HepG2 (cell line): ENCODE data around the gene LYPLA2. TPM values are rescaled to one million over a fixed set of nuclear protein-coding genes. Genes with fewer than 3 reads are reported as not detected.

Experiments used
- CREB1 ChIP-seq, 2 experiments: fragments of 450-650 bp in 1 of 2; IDR thresholded peaks; 2 replicates each; pipeline ENCODE4 v1.6.1; 2016 to 2017; ENCODE audit warnings: control low read depth in 1 of 2, mild to moderate bottlenecking in 1 of 2, missing compliant biosample characterization in 1 of 2, missing genetic modification characterization in 1 of 2
- DMAP1 ChIP-seq: IDR thresholded peaks from 2 replicates; pipeline ENCODE4 v1.6.1; 2016
- HNF4A ChIP-seq: sonication (generic); formaldehyde crosslinking; IDR thresholded peaks from 2 replicates; pipeline ENCODE4 v1.4.0; 2020; ENCODE audit warnings: missing genetic modification reagents
- MAZ ChIP-seq, 2 experiments: sonication (generic) in 1 of 2; formaldehyde crosslinking in 1 of 2; IDR thresholded peaks; 2 replicates each; pipeline versions ENCODE4 v1.5.0 to v1.6.1; 2012 to 2020; ENCODE audit warnings: low read depth in 2 of 2, mild to moderate bottlenecking in 2 of 2, borderline replicate concordance in 1 of 2, improper control_type of control experiment in 1 of 2, low read length in 1 of 2, missing genetic modification reagents in 1 of 2, moderate library complexity in 1 of 2
- PAX8 ChIP-seq: sonication (generic); formaldehyde crosslinking; IDR thresholded peaks from 2 replicates; pipeline ENCODE4 v1.8.0; 2022; ENCODE audit warnings: mild to moderate bottlenecking, missing genetic modification reagents, borderline replicate concordance
- PREB ChIP-seq: sonication (generic); formaldehyde crosslinking; IDR thresholded peaks from 2 replicates; pipeline ENCODE4 v1.4.0; 2020; ENCODE audit warnings: missing genetic modification reagents
- RXRA ChIP-seq: sonication (generic); formaldehyde crosslinking; IDR thresholded peaks from 2 replicates; pipeline ENCODE4 v1.5.1; 2020; ENCODE audit warnings: missing genetic modification reagents
- SATB2 ChIP-seq: sonication (generic); formaldehyde crosslinking; IDR thresholded peaks from 2 replicates; pipeline ENCODE4 v1.5.0; 2020; ENCODE audit warnings: missing genetic modification reagents
- TOPORS ChIP-seq: sonication (generic); formaldehyde crosslinking; IDR thresholded peaks from 2 replicates; pipeline ENCODE4 v1.8.0; 2023; ENCODE audit warnings: mild to moderate bottlenecking, missing genetic modification reagents
- ZFYVE20 ChIP-seq: sonication (generic); formaldehyde crosslinking; IDR thresholded peaks from 2 replicates; pipeline ENCODE4 v1.8.0; 2023; ENCODE audit warnings: low read depth, mild to moderate bottlenecking, moderate library complexity, missing genetic modification reagents, borderline replicate concordance
- ZNF12 ChIP-seq: sonication (generic); formaldehyde crosslinking; IDR thresholded peaks from 2 replicates; pipeline ENCODE4 v1.5.0; 2020; ENCODE audit warnings: missing genetic modification reagents
- ZNF350 ChIP-seq: sonication (generic); formaldehyde crosslinking; IDR thresholded peaks from 2 replicates; pipeline ENCODE4 v1.4.0; 2020; ENCODE audit warnings: mild to moderate bottlenecking, low read depth, missing genetic modification reagents, borderline replicate concordance
- ZNF549 ChIP-seq: sonication (generic); formaldehyde crosslinking; IDR thresholded peaks from 2 replicates; pipeline ENCODE4 v1.5.0; 2020; ENCODE audit warnings: missing genetic modification reagents
- ZNF570 ChIP-seq: sonication (generic); formaldehyde crosslinking; IDR thresholded peaks from 2 replicates; pipeline ENCODE4 v1.4.0; 2020; ENCODE audit warnings: mild to moderate bottlenecking, missing genetic modification reagents, borderline replicate concordance
- polyA plus RNA-seq, 8 experiments: library from polyadenylated mRNA; depleted of rRNA in 3 of 8; stranded (reverse) in 7 of 8; unstranded in 1 of 8; fragments of >200 nt; fragmentation: Illumina TruSeq in 4 of 8; extraction: Trizol in 4 of 8; gene quantifications; 2 replicates each; pipeline versions ENCODE4 v1.2.1 to v1.2.3, GENCODE V29; 2011 to 2016; ENCODE audit warnings: low read depth in 4 of 8, missing spikeins in 1 of 8, mixed read lengths in 1 of 8; ENCODE audit not compliant: insufficient read depth in 1 of 8
- total RNA-seq, 5 experiments: library from RNA; depleted of rRNA; stranded (reverse); fragments of >200 nt; fragmentation: Illumina TruSeq; extraction: Trizol; gene quantifications; 2 replicates each; pipeline ENCODE4 v1.2.3, GENCODE V29; 2016; ENCODE audit warnings: low read depth in 1 of 5
- TF ChIP-seq, protein P1 (sequence below): sonication (generic); formaldehyde crosslinking; IDR thresholded peaks from 2 replicates; pipeline ENCODE4 v1.4.0; 2020; ENCODE audit warnings: mild to moderate bottlenecking, missing genetic modification reagents, borderline replicate concordance
- TF ChIP-seq, protein P2 (sequence below): sonication (generic); formaldehyde crosslinking; IDR thresholded peaks from 2 replicates; pipeline ENCODE4 v1.8.0; 2023; ENCODE audit warnings: mild to moderate bottlenecking, missing genetic modification reagents
- TF ChIP-seq, protein P3 (sequence below): IDR thresholded peaks from 2 replicates; pipeline ENCODE4 v1.6.1; 2016; ENCODE audit warnings: mild to moderate bottlenecking, missing biosample characterization, missing genetic modification reagents
- TF ChIP-seq, protein P4 (sequence below): sonication (generic); formaldehyde crosslinking; IDR thresholded peaks from 2 replicates; pipeline ENCODE4 v1.8.1; 2023; ENCODE audit warnings: mild to moderate bottlenecking, inconsistent platforms, moderate library complexity, missing genetic modification reagents, borderline replicate concordance

The LYPLA2 gene
- total and polyA plus RNA-seq, 2 of the 13 experiments (the other 11 are each of a cell fraction or from before 2014, with no cell fraction given) = 72.1 to 73.2 TPM

- TF ChIP-seq, protein P1, sequence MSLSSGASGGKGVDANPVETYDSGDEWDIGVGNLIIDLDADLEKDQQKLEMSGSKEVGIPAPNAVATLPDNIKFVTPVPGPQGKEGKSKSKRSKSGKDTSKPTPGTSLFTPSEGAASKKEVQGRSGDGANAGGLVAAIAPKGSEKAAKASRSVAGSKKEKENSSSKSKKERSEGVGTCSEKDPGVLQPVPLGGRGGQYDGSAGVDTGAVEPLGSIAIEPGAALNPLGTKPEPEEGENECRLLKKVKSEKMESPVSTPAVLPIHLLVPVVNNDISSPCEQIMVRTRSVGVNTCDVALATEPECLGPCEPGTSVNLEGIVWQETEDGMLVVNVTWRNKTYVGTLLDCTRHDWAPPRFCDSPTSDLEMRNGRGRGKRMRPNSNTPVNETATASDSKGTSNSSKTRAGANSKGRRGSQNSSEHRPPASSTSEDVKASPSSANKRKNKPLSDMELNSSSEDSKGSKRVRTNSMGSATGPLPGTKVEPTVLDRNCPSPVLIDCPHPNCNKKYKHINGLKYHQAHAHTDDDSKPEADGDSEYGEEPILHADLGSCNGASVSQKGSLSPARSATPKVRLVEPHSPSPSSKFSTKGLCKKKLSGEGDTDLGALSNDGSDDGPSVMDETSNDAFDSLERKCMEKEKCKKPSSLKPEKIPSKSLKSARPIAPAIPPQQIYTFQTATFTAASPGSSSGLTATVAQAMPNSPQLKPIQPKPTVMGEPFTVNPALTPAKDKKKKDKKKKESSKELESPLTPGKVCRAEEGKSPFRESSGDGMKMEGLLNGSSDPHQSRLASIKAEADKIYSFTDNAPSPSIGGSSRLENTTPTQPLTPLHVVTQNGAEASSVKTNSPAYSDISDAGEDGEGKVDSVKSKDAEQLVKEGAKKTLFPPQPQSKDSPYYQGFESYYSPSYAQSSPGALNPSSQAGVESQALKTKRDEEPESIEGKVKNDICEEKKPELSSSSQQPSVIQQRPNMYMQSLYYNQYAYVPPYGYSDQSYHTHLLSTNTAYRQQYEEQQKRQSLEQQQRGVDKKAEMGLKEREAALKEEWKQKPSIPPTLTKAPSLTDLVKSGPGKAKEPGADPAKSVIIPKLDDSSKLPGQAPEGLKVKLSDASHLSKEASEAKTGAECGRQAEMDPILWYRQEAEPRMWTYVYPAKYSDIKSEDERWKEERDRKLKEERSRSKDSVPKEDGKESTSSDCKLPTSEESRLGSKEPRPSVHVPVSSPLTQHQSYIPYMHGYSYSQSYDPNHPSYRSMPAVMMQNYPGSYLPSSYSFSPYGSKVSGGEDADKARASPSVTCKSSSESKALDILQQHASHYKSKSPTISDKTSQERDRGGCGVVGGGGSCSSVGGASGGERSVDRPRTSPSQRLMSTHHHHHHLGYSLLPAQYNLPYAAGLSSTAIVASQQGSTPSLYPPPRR (CRISPR knock-in tag) = no peak
- TF ChIP-seq ZNF549 (0 out of 2 replicates have a peak, but pooled peaks have one; percentile 39), PREB (0 out of 2 replicates have a peak, but pooled peaks have one; percentile 43), DMAP1 (CRISPR knock-in tag) (peak; percentile 89; the same call in 1 of the 2 replicates), MAZ (IDR thresholded peaks at IDR 0.05; ENCODE audit: borderline replicate concordance, low read depth, low read length) (no peak), MAZ (CRISPR knock-in tag; IDR thresholded peaks at IDR 0.05; ENCODE audit: low read depth) (peak; percentile 80), ZNF570 (CRISPR knock-in tag) (no peak), HNF4A (CRISPR knock-in tag) (peak; percentile 37; the same call in 1 of the 2 replicates), CREB1 (IDR thresholded peaks at IDR 0.05) (peak; percentile 66), CREB1 (CRISPR knock-in tag; IDR thresholded peaks at IDR 0.05) (peak; percentile 94), ZNF12 (CRISPR knock-in tag) (peak; percentile 50; the same call in 1 of the 2 replicates), RXRA (peak; percentile 18; the same call in 1 of the 2 replicates), SATB2 (no peak), PAX8 (CRISPR knock-in tag) (0 out of 2 replicates have a peak, but pooled peaks have one; percentile 23), TOPORS (CRISPR knock-in tag) (peak; percentile 9; the same call in 1 of the 2 replicates), ZFYVE20 (peak; percentile 90; the same call in 1 of the 2 replicates), ZNF350 (CRISPR knock-in tag) (peak; percentile 17; the same call in 1 of the 2 replicates)
- TF ChIP-seq, protein P2, sequence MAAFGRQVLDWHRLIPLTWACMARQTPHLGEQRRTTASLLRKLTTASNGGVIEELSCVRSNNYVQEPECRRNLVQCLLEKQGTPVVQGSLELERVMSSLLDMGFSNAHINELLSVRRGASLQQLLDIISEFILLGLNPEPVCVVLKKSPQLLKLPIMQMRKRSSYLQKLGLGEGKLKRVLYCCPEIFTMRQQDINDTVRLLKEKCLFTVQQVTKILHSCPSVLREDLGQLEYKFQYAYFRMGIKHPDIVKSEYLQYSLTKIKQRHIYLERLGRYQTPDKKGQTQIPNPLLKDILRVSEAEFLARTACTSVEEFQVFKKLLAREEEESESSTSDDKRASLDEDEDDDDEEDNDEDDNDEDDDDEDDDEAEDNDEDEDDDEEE = peak; percentile 91
- TF ChIP-seq, protein P3, sequence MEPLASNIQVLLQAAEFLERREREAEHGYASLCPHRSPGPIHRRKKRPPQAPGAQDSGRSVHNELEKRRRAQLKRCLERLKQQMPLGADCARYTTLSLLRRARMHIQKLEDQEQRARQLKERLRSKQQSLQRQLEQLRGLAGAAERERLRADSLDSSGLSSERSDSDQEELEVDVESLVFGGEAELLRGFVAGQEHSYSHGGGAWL (CRISPR knock-in tag) = no peak; the same call in 1 of the 2 replicates
- TF ChIP-seq, protein P4, sequence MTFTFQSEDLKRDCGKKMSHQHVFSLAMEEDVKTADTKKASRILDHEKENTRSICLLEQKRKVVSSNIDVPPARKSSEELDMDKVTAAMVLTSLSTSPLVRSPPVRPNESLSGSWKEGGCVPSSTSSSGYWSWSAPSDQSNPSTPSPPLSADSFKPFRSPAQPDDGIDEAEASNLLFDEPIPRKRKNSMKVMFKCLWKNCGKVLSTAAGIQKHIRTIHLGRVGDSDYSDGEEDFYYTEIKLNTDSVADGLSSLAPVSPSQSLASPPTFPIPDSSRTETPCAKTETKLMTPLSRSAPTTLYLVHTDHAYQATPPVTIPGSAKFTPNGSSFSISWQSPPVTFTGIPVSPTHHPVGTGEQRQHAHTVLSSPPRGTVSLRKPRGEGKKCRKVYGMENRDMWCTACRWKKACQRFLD (CRISPR knock-in tag) = peak; percentile 56; the same call in 1 of the 2 replicates
These were observed 12.7 kb upstream of the LYPLA2 start, which contains the start of gene PITHD1 (continued) for GRCh38 chr1:23777979-23778814.
